ENCODE data around the gene CEBPA.

DNA sequence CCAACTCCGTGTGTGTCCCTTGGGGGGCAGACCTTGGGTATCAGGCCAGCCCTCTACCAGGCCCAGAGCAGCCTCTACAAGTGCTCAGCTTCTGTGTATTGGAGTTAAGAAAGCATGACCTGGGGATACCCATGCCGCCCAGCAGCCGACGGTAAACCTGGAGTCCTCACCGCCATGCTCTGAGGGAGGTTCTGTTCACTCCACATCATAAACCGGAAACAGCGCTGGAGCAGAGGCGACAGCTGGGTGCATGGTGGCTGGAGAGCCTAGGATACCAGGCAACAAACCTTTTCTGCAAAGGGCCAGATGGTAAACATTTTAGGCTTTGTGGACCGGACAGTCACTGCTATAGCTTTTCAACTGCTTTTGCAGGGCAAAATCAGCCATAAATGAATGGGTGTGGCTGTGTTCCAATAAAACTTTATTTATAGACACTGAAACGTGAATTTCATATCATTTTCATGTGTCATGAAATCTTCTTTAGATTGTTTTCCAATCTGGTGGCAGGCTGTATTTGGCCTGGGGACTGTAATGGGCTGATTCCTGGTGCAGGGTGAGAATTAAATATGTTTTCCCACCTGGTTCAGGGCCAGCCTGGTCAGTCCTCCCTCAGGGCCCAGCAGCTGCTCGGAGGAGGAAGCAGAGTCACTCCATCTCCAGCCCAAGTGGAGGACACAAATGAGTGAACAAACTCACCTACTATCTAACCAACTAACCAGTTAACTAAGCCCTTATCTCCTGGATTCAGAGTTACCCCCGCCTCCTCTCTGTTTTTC, 30.9 kb downstream of the CEBPA start:
- TF ChIP-seq, protein P1, sequence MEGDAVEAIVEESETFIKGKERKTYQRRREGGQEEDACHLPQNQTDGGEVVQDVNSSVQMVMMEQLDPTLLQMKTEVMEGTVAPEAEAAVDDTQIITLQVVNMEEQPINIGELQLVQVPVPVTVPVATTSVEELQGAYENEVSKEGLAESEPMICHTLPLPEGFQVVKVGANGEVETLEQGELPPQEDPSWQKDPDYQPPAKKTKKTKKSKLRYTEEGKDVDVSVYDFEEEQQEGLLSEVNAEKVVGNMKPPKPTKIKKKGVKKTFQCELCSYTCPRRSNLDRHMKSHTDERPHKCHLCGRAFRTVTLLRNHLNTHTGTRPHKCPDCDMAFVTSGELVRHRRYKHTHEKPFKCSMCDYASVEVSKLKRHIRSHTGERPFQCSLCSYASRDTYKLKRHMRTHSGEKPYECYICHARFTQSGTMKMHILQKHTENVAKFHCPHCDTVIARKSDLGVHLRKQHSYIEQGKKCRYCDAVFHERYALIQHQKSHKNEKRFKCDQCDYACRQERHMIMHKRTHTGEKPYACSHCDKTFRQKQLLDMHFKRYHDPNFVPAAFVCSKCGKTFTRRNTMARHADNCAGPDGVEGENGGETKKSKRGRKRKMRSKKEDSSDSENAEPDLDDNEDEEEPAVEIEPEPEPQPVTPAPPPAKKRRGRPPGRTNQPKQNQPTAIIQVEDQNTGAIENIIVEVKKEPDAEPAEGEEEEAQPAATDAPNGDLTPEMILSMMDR (IDR thresholded peaks at IDR 0.05; ENCODE audit: low read depth, low read length): no peak
- no peak for TF ChIP-seq EZH2phosphoT487 (IDR thresholded peaks at IDR 0.05; ENCODE audit: low read depth)
